ENCODE data around the gene MACROD2. TPM values are rescaled to one million over a fixed set of nuclear protein-coding genes. Genes with fewer than 3 reads are reported as not detected.

Gene MACROD2
- polyA plus RNA-seq, 4 donors: 1.00 to 4.8 (median 1.4) TPM

- Histone ChIP-seq H3K36me3 (ENCODE audit: control insufficient read depth in 3 of 3, insufficient read depth in 2 of 3, low read depth in 1 of 3, low read length in 3 of 3) (no peaks in the 10 kb centered on the region), H3K9me3 (ENCODE audit: control insufficient read depth in 2 of 2, insufficient read depth in 1 of 2, low read depth in 1 of 2, low read length in 1 of 2) (peaks cover 0 to 3% of the 10 kb centered on the region in 2 donors), H3K27me3 (ENCODE audit: control insufficient read depth in 3 of 3, insufficient read depth in 3 of 3, low read length in 3 of 3) (no peaks in the 10 kb centered on the region), H3K4me1 (ENCODE audit: control insufficient read depth in 3 of 3, insufficient read depth in 2 of 3, low read depth in 1 of 3, low read length in 2 of 3) (peaks cover 0 to 8% (median 2%) of the 10 kb centered on the region in 3 donors), H3K4me3 (ENCODE audit: low read depth in 1 of 3, low read length in 3 of 3) (no peak overlapping the region), H3K27ac (ENCODE audit: low read depth in 1 of 3, low read length in 2 of 3) (no peak overlapping the region)
- DNase-seq (peak in 1 of 2 donors; percentile 3), FAIRE-seq (no peak)
- 89 to 97% (median 93%) methylated on average over 1 of the region's 1 CpG for WGBS, 3 donors
Observed at GRCh38 chr20:14792915-14793314, 797.6 kb downstream of the MACROD2 start.

DNA sequence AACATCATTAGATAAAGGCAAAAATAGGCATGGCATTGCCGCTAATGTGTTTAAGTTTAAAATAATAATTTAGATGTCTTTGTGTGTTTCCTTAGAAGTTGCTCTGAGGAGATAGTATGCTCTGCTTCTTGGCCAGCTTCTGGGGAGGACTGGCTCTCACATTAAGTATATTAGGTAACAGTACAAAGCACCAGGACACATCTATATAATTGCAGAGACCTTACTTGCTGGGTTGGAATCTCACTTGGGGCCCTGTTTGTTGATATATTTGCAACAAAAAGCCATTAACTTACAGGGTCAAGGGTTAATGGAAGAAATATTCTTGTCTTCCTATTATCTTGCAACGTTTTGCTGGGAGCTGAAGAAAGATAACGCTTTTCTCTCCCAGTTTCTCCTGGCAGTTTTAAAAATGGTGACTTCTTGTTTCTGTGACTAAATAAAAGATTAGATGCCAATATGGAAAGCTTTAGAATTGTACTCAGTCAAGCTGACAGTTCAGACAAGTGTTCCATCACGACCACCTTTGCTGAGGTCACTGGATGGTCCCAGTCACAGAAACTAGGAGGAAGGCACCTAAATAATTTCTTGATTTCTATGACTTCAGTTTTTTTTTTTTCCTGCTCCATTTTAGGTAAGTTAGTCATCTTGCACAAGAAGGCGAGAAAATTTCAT, 804.4 kb downstream of the MACROD2 start:
- H3K27me3 ChIP-seq (ENCODE audit: control insufficient read depth in 3 of 3, insufficient read depth in 3 of 3, low read length in 3 of 3): no peaks in the 10 kb centered on the region
- FAIRE-seq: no peak
- H3K4me1 ChIP-seq (ENCODE audit: control insufficient read depth in 3 of 3, insufficient read depth in 2 of 3, low read depth in 1 of 3, low read length in 2 of 3): no peaks in the 10 kb centered on the region
- no peak for DNase-seq
- 63 to 71% (median 68%) methylated on average over 5 of the region's 5 CpGs for WGBS, 3 donors
- no peak overlapping the region for H3K27ac ChIP-seq (ENCODE audit: low read depth in 1 of 3, low read length in 2 of 3)
- H3K9me3 ChIP-seq (ENCODE audit: control insufficient read depth in 2 of 2, insufficient read depth in 1 of 2, low read depth in 1 of 2, low read length in 1 of 2): no peaks in the 10 kb centered on the region
- no peak overlapping the region for H3K4me3 ChIP-seq (ENCODE audit: low read depth in 1 of 3, low read length in 3 of 3)
- no peaks in the 10 kb centered on the region for H3K36me3 ChIP-seq (ENCODE audit: control insufficient read depth in 3 of 3, insufficient read depth in 2 of 3, low read depth in 1 of 3, low read length in 3 of 3)

DNA sequence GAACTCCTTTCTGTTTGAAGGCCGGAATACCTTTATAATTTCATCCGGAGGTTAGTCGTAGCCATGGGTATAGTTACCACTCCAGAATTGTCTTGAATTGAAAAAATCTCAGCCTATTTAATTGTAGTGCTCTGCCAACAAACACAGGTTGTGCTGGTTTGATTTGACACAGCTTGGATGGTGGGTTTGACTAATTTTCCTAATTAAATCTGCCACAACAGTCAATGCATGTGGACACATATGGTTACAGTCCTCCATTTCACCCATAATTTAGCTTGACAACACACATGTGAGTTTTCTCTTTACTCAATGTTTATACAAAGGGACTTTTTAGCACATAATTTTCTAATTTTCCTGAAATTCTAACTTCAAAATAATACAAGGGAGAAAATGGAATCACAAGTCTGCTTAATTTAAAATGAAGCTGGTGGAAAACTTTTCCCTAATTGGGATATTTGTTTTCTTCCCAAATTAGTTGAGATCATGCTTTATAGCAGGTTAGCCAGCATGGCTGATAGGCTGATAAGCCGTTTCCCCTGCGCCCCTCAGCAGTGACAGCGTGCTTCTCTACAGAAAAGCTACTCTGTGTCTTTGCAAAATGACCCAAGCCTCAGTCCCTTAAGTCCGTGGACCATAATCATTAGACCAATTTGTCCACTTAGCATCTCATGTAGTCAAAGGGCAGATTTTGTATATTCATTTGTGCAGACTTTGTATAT, 805.5 kb downstream of the MACROD2 start:
- DNase-seq (no peak), FAIRE-seq (no peak)
- H3K9me3 ChIP-seq (ENCODE audit: control insufficient read depth in 2 of 2, insufficient read depth in 1 of 2, low read depth in 1 of 2, low read length in 1 of 2): no peaks in the 10 kb centered on the region
- H3K4me1 ChIP-seq (ENCODE audit: control insufficient read depth in 3 of 3, insufficient read depth in 2 of 3, low read depth in 1 of 3, low read length in 2 of 3): no peaks in the 10 kb centered on the region
- H3K27me3 ChIP-seq (ENCODE audit: control insufficient read depth in 3 of 3, insufficient read depth in 3 of 3, low read length in 3 of 3): no peaks in the 10 kb centered on the region
- 80 to 88% (median 82%) methylated on average over 7 of the region's 7 CpGs for WGBS, 3 donors
- no peak overlapping the region for H3K27ac ChIP-seq (ENCODE audit: low read depth in 1 of 3, low read length in 2 of 3)
- no peaks in the 10 kb centered on the region for H3K36me3 ChIP-seq (ENCODE audit: control insufficient read depth in 3 of 3, insufficient read depth in 2 of 3, low read depth in 1 of 3, low read length in 3 of 3)
- H3K4me3 ChIP-seq (ENCODE audit: low read depth in 1 of 3, low read length in 3 of 3): no peak overlapping the region

GRCh38 chr20:14801591-14802325, 806.4 kb downstream of the MACROD2 start:
- DNase-seq: peak in 1 of 2 donors; percentile 34
- 32 to 69% (median 58%) methylated on average over 5 of the region's 5 CpGs for WGBS, 3 donors
- no peak for FAIRE-seq
- H3K27ac ChIP-seq (ENCODE audit: low read depth in 1 of 3, low read length in 2 of 3): no peak overlapping the region
- no peaks in the 10 kb centered on the region for H3K36me3 ChIP-seq (ENCODE audit: control insufficient read depth in 3 of 3, insufficient read depth in 2 of 3, low read depth in 1 of 3, low read length in 3 of 3)
- peaks cover 0 to 3% of the 10 kb centered on the region in 2 donors for H3K9me3 ChIP-seq (ENCODE audit: control insufficient read depth in 2 of 2, insufficient read depth in 1 of 2, low read depth in 1 of 2, low read length in 1 of 2)
- H3K4me3 ChIP-seq (ENCODE audit: low read depth in 1 of 3, low read length in 3 of 3): no peak overlapping the region
- H3K27me3 ChIP-seq (ENCODE audit: control insufficient read depth in 3 of 3, insufficient read depth in 3 of 3, low read length in 3 of 3): no peaks in the 10 kb centered on the region
- H3K4me1 ChIP-seq (ENCODE audit: control insufficient read depth in 3 of 3, insufficient read depth in 2 of 3, low read depth in 1 of 3, low read length in 2 of 3): no peaks in the 10 kb centered on the region

DNA sequence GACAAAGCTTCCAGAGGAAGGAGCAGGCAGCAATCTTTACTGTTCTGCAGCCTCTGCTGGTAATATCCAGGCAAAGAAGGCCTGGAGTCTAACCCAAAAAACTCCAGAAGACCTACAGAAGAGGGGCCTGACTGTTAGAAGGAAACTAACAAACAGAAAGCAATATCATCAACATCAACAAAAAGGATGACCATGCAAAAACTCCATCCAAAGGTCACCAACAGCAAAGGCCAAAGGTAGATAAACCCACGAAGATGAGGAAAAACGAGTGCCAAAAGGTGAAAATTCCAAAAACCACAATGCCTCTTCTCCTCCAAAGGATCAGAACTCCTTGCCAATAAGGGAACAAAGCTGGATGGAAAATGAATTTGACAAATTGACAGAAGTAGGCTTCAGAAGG, 811.9 kb downstream of the MACROD2 start:
- no peaks in the 10 kb centered on the region for H3K36me3 ChIP-seq (ENCODE audit: control insufficient read depth in 3 of 3, insufficient read depth in 2 of 3, low read depth in 1 of 3, low read length in 3 of 3)
- WGBS, 3 donors: 58 to 77% (median 74%) methylated on average over 2 of the region's 2 CpGs
- no peaks in the 10 kb centered on the region for H3K27me3 ChIP-seq (ENCODE audit: control insufficient read depth in 3 of 3, insufficient read depth in 3 of 3, low read length in 3 of 3)
- no peak for DNase-seq
- no peak for FAIRE-seq
- H3K4me1 ChIP-seq (ENCODE audit: control insufficient read depth in 3 of 3, insufficient read depth in 2 of 3, low read depth in 1 of 3, low read length in 2 of 3): no peaks in the 10 kb centered on the region
- no peak overlapping the region for H3K27ac ChIP-seq (ENCODE audit: low read depth in 1 of 3, low read length in 2 of 3)
- peaks cover 0 to 13% of the 10 kb centered on the region in 2 donors for H3K9me3 ChIP-seq (ENCODE audit: control insufficient read depth in 2 of 2, insufficient read depth in 1 of 2, low read depth in 1 of 2, low read length in 1 of 2)
- no peak overlapping the region for H3K4me3 ChIP-seq (ENCODE audit: low read depth in 1 of 3, low read length in 3 of 3)

DNA sequence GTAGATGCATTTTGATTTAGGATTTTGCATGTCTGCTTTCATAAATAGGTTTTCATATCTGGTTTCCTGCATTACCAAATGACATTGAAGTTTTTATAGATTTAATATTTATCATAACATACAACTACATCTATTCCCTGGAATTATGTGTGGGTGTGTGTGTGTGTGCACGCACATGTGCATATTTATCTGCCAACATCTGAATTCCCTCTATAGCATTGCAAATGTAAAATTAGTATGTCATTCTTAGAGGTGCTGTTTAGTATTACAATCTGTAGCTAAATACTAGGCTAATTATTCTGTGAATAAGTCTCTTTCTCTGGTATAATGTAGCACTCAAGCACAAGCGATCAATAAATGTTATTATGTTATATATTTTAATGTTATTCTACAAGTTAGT, 820.0 kb downstream of the MACROD2 start:
- H3K4me1 ChIP-seq (ENCODE audit: control insufficient read depth in 3 of 3, insufficient read depth in 2 of 3, low read depth in 1 of 3, low read length in 2 of 3): no peaks in the 10 kb centered on the region
- DNase-seq: no peak
- no peak overlapping the region for H3K4me3 ChIP-seq (ENCODE audit: low read depth in 1 of 3, low read length in 3 of 3)
- no peaks in the 10 kb centered on the region for H3K27me3 ChIP-seq (ENCODE audit: control insufficient read depth in 3 of 3, insufficient read depth in 3 of 3, low read length in 3 of 3)
- no peak overlapping the region for H3K27ac ChIP-seq (ENCODE audit: low read depth in 1 of 3, low read length in 2 of 3)
- no peaks in the 10 kb centered on the region for H3K9me3 ChIP-seq (ENCODE audit: control insufficient read depth in 2 of 2, insufficient read depth in 1 of 2, low read depth in 1 of 2, low read length in 1 of 2)
- FAIRE-seq: no peak
- 89 to 95% (median 94%) methylated on average over 2 of the region's 2 CpGs for WGBS, 3 donors
- H3K36me3 ChIP-seq (ENCODE audit: control insufficient read depth in 3 of 3, insufficient read depth in 2 of 3, low read depth in 1 of 3, low read length in 3 of 3): no peaks in the 10 kb centered on the region

- DNase-seq: no peak
- Histone ChIP-seq H3K4me1 (ENCODE audit: control insufficient read depth in 3 of 3, insufficient read depth in 2 of 3, low read depth in 1 of 3, low read length in 2 of 3) (no peaks in the 10 kb centered on the region), H3K27me3 (ENCODE audit: control insufficient read depth in 3 of 3, insufficient read depth in 3 of 3, low read length in 3 of 3) (no peaks in the 10 kb centered on the region), H3K4me3 (ENCODE audit: low read depth in 1 of 3, low read length in 3 of 3) (no peak overlapping the region), H3K36me3 (ENCODE audit: control insufficient read depth in 3 of 3, insufficient read depth in 2 of 3, low read depth in 1 of 3, low read length in 3 of 3) (no peaks in the 10 kb centered on the region), H3K27ac (ENCODE audit: low read depth in 1 of 3, low read length in 2 of 3) (no peak overlapping the region), H3K9me3 (ENCODE audit: control insufficient read depth in 2 of 2, insufficient read depth in 1 of 2, low read depth in 1 of 2, low read length in 1 of 2) (no peaks in the 10 kb centered on the region)
- no peak for FAIRE-seq
- 97 to 100% (median 100%) methylated on average over 1 of the region's 1 CpG for WGBS, 3 donors
Observed at GRCh38 chr20:14816471-14816870, 821.2 kb downstream of the MACROD2 start.

DNA sequence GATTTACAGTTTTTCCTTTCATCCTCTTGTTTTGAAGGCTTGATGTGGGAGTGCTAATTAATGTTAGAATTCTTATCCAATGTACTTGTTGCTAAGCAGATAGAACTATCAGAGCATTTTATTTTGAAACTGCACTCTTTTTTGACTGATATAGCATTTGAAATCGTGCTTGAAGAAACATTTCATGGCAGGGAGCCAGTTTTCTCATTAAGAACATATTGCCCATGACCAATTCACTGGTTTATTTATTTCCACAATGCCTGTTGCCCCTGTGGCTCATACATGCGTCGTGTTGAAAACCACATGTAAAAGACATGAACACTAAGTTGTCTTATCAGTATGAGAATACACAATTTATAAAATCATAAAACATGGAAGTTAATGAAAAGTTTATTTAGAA, 821.8 kb downstream of the MACROD2 start:
- no peak for DNase-seq

More for the DNA sequence above, 821.8 kb downstream of the MACROD2 start:
- WGBS, 3 donors: 64 to 81% (median 77%) methylated on average over 3 of the region's 3 CpGs
- no peaks in the 10 kb centered on the region for H3K36me3 ChIP-seq (ENCODE audit: control insufficient read depth in 3 of 3, insufficient read depth in 2 of 3, low read depth in 1 of 3, low read length in 3 of 3)
- FAIRE-seq: no peak
- no peaks in the 10 kb centered on the region for H3K27me3 ChIP-seq (ENCODE audit: control insufficient read depth in 3 of 3, insufficient read depth in 3 of 3, low read length in 3 of 3)
- H3K4me1 ChIP-seq (ENCODE audit: control insufficient read depth in 3 of 3, insufficient read depth in 2 of 3, low read depth in 1 of 3, low read length in 2 of 3): no peaks in the 10 kb centered on the region
- H3K9me3 ChIP-seq (ENCODE audit: control insufficient read depth in 2 of 2, insufficient read depth in 1 of 2, low read depth in 1 of 2, low read length in 1 of 2): no peaks in the 10 kb centered on the region
- no peak overlapping the region for H3K4me3 ChIP-seq (ENCODE audit: low read depth in 1 of 3, low read length in 3 of 3)
- H3K27ac ChIP-seq (ENCODE audit: low read depth in 1 of 3, low read length in 2 of 3): no peak overlapping the region
